HG03280 (cell line): ENCODE data around the gene TBC1D16.

ENCODE experiments used
- ATAC-seq: cut with Tn5 transposase; IDR thresholded peaks from one replicate; pipeline ENCODE4 v1.9.1; 2021; ENCODE audit warnings: mild to moderate bottlenecking, moderate library complexity; ENCODE audit not compliant: unreplicated experiment

TBC1D16 gene

GRCh38 chr17:79929257-79930061 lies 106.2 kb downstream of the TBC1D16 start:
- ATAC-seq, result no peak

GRCh38 chr17:79928502-79929256 lies 107.0 kb downstream of the TBC1D16 start:
- no peak for ATAC-seq

GRCh38 chr17:79927688-79928501 lies 107.8 kb downstream of the TBC1D16 start:
- ATAC-seq, result no peak

GRCh38 chr17:79927136-79927661 lies 108.5 kb downstream of the TBC1D16 start:
- no peak for ATAC-seq

GRCh38 chr17:79926605-79927135 lies 109.0 kb downstream of the TBC1D16 start:
- no peak for ATAC-seq

- no peak for ATAC-seq
These were observed 109.5 kb downstream of the TBC1D16 start for GRCh38 chr17:79926142-79926604.

GRCh38 chr17:79925242-79925957 lies 110.3 kb downstream of the TBC1D16 start:
- ATAC-seq, result no peak

GRCh38 chr17:79924639-79924976 lies 111.1 kb downstream of the TBC1D16 start:
- ATAC-seq, result no peak

- no peak for ATAC-seq
These were observed 111.6 kb downstream of the TBC1D16 start for GRCh38 chr17:79923974-79924638.

GRCh38 chr17:79922798-79923197 lies 112.9 kb downstream of the TBC1D16 start:
- ATAC-seq, result no peak

GRCh38 chr17:79922116-79922601 lies 113.5 kb downstream of the TBC1D16 start:
- no peak for ATAC-seq

- ATAC-seq, result no peak
These were observed 114.1 kb downstream of the TBC1D16 start for GRCh38 chr17:79921411-79922115.

GRCh38 chr17:79920751-79921410 lies 114.8 kb downstream of the TBC1D16 start:
- no peak for ATAC-seq

- ATAC-seq, result no peak
These were observed 115.6 kb downstream of the TBC1D16 start for GRCh38 chr17:79919862-79920720.

GRCh38 chr17:79919164-79919585 lies 116.5 kb downstream of the TBC1D16 start:
- ATAC-seq, result no peak

- ATAC-seq, result no peak
These were observed 117.0 kb downstream of the TBC1D16 start for GRCh38 chr17:79918581-79919163.

- no peak for ATAC-seq
These were observed 117.7 kb downstream of the TBC1D16 start for GRCh38 chr17:79917902-79918484.
